Erythroblast (primary cell): ENCODE data around the gene MPZL1.
A peak's percentile ranks its signal among the peaks of the same experiment; 100 is the strongest.

Source experiments
- DNase-seq, 2 experiments: peaks; one replicate each; lab custom pipeline; 2025; lab: John Stamatoyannopoulos, UW
- GATA1 ChIP-seq: IDR thresholded peaks from 2 replicates; pipeline ENCODE4 v1.6.1; 2011; ENCODE audit warnings: low read depth, mild to moderate bottlenecking, control low read depth, low read length, moderate library complexity
- POLR2A ChIP-seq: IDR thresholded peaks from 2 replicates; pipeline ENCODE4 v1.6.1; 2011; ENCODE audit warnings: mild to moderate bottlenecking, low read length

The MPZL1 gene

GRCh38 chr1:167744901-167745300, 23.1 kb downstream of the MPZL1 start:
- DNase-seq = no peak
- TF ChIP-seq GATA1 (no peak), POLR2A (no peak)

GRCh38 chr1:167746013-167746672, 24.4 kb downstream of the MPZL1 start:
- no peak for DNase-seq
- TF ChIP-seq GATA1 (no peak), POLR2A (no peak)

- no peak for TF ChIP-seq GATA1
- no peak for DNase-seq
These were observed 25.3 kb downstream of the MPZL1 start for GRCh38 chr1:167746988-167747655.

- peak; percentile 52 to 63 for DNase-seq
- TF ChIP-seq POLR2A (no peak), GATA1 (no peak)
These were observed 26.2 kb downstream of the MPZL1 start for GRCh38 chr1:167747988-167748387.

GRCh38 chr1:167748906-167749305, 27.1 kb downstream of the MPZL1 start:
- no peak for TF ChIP-seq GATA1
- no peak for TF ChIP-seq POLR2A

GRCh38 chr1:167749741-167750140, 28.0 kb downstream of the MPZL1 start:
- TF ChIP-seq POLR2A = no peak
- no peak for DNase-seq

More at GRCh38 chr1:167748906-167749305, 27.1 kb downstream of the MPZL1 start:
- no peak for DNase-seq

GRCh38 chr1:167750641-167751040, 28.9 kb downstream of the MPZL1 start:
- TF ChIP-seq POLR2A (no peak), GATA1 (no peak)
- no peak for DNase-seq

- TF ChIP-seq GATA1 (no peak), POLR2A (no peak)
- no peak for DNase-seq
These were observed 29.9 kb downstream of the MPZL1 start for GRCh38 chr1:167751676-167752075.

- no peak for DNase-seq
- no peak for TF ChIP-seq POLR2A
- TF ChIP-seq GATA1 = no peak
These were observed 30.6 kb downstream of the MPZL1 start for GRCh38 chr1:167752219-167752985.

GRCh38 chr1:167755654-167756053, 33.9 kb downstream of the MPZL1 start:
- TF ChIP-seq POLR2A (no peak), GATA1 (no peak)

GRCh38 chr1:167756730-167757405, 35.1 kb downstream of the MPZL1 start:
- TF ChIP-seq POLR2A = no peak
- DNase-seq = peak; percentile 59 to 70

More at GRCh38 chr1:167755654-167756053, 33.9 kb downstream of the MPZL1 start:
- no peak for DNase-seq

- no peak for TF ChIP-seq GATA1
- TF ChIP-seq POLR2A = no peak
- no peak for DNase-seq
These were observed 35.9 kb downstream of the MPZL1 start for GRCh38 chr1:167757433-167758309.

- TF ChIP-seq POLR2A (no peak), GATA1 (no peak)
These were observed 39.6 kb downstream of the MPZL1 start for GRCh38 chr1:167761400-167761799.

More at GRCh38 chr1:167761400-167761799, 39.6 kb downstream of the MPZL1 start:
- no peak for DNase-seq
